NCI-H510A treated with DMSO at 0.1 percent for 48 hours (cell line): ENCODE data around the gene UBE2O.

ENCODE experiments used
- DNase-seq: peaks from one replicate; lab custom pipeline; 2025; lab: John Stamatoyannopoulos, UW

Gene UBE2O

DNA sequence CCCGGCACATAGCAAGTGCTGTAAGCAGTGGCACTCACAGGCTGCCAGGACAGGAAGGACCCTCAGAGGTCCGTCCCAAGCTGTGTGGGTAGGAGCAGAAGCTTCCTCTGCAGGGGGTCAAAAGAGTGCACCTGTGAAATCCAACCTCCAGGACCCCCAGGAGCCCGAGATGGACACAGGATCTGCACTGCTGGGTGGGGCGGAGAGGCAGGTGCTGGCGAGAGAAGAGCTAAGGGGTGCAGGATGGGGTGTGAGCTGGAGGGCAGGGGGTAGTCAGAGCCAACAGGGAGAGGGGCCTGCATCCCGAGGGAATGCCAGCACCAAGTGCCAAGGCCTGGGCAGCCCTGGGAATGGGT lies 13.8 kb upstream of the UBE2O start:
- DNase-seq: no peak

DNA sequence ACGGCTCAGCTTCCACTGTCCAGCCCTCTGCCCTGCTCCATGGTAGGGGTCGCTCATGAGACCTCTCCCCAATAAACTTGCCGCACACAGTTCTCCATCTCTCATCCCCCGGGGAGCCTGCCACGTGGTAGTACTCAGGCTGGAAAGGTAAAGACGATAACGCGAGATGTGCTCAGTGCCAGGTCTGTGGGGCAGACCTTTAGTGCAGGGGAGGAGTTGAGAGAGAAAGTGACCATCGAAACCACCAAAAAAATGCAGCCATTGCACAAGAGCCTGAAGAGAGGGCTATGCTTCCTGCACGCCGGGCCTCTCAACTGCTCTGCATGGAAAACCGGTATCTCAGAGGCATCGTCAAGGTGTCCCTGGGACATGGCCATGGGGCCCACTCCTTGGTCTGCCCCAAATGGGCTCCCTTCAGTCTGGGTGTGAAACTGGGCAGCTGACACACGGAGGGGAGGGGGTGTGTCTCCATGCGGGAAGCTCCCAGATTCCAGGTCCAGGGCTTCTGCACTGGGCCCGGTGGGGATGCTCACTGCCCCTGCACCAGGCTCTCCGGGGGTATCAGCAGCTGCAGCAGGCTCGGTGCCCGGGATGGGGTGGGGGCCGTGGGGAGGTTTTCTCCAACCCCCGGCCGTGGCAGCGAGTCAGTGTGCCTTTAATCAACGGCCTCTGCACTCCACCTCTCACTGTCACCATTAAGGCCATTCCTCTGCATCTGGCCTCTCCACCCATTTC lies 9.8 kb upstream of the UBE2O start:
- DNase-seq: no peak

DNA sequence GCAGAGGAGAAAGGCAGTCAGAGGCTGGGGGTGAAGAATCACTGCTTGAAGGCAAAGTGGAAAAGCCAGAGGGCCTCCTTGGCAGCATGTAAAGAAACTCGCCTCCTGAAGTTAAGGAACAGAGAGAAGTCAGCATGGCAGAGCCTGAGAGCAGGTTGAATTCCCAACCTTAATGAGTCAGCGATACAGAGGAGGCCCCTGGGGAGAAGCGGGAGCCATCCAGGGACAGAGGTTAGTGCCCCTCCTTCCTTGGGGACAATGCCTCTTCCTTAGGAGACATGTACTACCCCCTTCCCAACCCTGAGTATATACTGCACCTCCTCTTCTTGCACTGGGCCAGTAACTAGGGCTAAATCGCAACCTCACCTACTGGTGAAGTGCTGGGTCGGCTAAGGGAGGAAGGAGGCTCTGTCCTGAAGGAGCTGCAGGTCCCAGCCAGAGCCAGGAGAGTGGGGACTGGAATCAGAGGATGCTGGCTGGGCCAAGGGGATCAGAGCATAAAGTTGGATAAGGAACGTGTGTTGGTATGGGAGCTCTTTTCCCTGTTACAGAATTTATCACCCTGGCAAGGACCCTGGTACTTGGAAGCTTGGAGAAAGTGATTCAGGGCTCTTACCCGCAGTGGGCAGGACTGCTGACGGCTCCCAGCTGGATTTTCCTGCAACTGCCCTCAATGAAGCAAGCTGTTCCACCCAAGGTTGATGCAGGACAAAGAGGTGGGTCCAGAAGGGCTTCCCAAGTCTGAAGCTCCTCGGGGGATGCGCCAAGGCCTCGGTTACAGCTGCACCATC lies 9.0 kb upstream of the UBE2O start:
- DNase-seq: no peak

DNA sequence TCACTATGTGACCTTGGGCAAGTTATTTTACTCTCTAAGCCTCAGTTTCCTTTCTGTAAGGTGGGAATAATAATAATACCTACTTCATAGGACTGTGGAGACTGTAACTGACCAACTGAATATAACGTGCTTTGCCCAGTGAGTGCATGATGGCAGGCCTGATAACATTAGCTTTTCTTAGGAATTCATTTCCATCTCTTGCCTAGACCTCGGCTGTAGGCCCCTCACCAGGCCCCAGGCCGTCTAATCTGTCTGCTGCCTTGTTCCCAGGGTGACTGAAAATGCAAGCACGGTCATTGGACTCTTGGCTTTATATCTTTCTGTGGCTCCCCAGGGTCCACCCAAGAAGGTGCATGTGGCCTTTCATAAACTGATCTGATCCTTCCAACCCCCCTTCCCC lies 6.7 kb upstream of the UBE2O start:
- DNase-seq: no peak

DNA sequence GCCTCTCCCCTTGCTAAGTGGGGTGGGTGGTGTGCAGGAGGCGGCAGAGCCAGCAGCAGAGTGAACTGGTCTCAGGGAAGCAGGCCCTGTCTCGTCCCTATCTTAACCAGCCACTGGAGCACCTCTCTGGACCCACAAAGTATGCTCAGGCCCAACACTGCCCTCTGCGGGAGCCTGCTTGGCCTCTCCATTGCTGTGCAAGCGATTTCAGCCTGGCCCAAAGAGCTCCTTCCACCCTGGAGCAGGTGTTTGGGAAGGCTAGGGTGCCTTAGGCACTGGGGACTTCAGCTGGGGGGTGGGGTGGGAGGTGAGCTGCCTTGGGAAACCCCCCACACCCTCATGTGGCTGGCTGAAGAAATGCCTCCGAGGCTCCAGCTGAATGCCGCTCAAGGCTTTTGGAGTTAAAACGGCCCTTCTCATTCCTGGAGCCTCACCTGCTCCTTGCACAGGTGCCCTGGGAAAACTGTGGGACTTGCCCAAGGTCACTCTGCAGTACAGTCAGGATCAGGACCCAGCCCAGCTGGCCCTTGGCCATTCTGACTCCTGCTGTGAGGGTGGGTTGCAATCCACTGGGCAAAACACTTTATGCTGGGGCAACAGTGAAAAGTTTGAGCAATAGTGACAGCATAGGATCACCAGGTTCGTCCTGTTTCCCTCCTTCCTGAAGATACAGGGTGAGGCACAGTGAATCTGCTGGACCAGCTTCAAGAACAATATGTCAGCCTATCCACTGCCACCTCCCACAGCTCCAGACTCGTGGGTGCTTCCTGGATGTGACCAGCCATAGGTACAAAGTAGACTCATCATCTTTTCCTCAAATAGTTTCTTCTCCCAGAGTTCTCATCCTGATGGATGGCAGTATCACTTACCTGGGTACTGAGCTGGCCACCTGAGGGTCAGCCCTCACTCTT lies 5.9 kb upstream of the UBE2O start:
- DNase-seq: peak; percentile 55

DNA sequence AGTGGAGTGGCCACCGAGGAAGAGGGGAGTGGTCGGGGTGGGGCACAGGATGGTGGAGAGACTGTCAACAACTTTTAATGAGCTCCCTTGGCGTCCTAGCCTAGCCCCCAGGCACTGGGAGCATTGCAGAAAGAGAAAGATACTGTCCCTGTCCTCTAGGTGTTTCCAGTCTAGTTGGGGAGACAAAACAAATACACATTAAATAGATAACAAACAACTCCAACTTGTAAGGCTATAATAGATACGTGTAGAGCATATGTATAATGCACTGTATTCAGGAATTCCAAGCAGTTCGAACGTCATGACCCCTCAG lies 435 bp upstream of the UBE2O start:
- no peak for DNase-seq

DNA sequence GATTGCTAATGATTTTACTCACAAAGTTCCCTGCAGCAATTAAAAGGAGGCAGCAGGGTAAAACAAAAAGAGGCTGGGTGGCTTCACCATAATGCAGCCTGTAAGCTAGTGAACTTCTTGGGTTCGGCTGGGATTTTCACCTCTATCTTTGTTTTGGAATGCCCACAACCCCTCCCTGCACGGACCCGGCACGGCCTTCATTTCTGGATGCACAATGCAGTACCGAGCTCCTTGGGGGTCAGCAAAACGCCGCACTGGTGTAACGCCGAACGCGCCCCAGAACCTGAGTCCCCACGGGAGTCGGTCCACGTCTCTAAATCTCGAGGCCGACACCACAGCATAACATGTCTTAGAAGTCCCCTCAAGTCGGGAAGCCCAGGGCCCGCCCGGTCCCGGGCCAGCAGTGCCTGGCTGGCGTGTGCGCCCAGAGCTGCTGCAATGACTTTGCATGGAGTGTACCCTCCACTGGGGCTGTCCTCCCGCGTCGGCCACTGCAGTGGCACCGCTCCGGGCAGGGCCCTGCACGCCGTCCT lies 759 bp downstream of the UBE2O start:
- DNase-seq: no peak

DNA sequence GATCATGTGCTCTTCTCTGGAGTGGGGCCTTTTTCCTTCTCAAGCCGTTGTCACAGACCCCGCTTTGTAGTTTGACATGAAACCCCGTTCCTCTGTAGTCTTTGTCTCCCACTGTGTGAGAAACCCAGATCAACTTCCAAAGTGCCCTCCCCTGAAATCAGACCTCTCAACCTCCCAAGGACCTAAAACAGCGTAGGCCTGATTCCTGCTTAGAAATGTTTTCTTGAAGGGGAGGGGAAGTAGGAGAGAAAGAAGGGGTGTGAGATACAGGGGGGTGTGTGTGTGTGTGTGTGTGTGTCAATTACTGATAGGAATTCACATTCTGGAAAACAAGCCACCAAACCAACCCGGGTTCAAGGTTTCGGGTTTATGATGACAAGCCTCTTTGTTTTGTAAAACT lies 1.4 kb downstream of the UBE2O start:
- no peak for DNase-seq

DNA sequence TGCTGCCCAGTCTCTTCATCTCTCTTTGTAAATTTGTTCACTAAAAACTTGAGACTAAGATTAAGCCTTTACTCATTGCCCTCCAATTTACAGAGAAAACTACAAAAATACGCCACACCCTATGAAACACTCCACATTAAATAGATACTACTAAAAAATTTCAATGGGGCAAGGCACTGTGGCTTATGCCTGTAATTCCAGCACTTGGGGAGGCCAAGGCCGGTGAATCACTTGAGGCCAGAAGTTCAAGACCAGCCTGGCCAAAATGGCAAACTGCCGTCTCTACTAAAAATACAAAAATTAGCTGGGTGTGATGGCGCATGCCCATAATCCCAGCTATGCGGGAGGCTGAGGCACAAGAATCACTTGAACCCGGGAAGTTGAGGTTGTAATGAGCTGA lies 3.8 kb downstream of the UBE2O start:
- DNase-seq: no peak

DNA sequence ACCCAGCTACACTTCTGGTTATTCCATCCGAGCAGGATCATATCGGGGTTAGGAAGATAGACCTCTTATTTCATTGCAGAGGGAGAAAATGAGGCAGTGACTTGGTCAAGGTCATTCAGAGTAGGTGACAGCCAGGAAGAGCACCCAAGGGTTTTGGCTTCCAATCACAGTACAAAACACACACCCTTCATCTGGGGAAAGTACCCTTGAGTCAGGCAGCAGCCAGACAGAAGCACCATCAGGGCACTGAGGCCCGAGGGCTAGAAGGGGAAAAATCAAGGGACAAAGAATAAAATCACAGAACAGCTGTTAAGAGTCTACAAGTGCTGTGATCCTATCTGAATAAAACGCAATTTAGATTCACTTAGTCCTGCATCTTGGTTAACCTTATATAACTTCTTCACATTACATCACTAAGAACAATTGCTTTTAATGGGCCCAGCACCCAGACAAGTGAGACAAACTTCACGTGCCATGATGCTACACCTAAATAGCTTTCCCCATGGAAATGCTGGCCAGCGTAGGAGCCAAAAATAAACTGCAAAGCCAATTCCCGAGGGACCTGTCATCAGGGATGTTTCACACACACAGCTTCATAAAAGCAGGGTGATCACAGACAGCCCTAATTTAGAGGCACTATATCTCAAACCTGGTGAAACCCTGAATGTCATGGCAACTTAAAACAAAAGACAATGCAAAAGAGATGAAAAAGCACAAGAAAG lies 4.9 kb downstream of the UBE2O start:
- no peak for DNase-seq

DNA sequence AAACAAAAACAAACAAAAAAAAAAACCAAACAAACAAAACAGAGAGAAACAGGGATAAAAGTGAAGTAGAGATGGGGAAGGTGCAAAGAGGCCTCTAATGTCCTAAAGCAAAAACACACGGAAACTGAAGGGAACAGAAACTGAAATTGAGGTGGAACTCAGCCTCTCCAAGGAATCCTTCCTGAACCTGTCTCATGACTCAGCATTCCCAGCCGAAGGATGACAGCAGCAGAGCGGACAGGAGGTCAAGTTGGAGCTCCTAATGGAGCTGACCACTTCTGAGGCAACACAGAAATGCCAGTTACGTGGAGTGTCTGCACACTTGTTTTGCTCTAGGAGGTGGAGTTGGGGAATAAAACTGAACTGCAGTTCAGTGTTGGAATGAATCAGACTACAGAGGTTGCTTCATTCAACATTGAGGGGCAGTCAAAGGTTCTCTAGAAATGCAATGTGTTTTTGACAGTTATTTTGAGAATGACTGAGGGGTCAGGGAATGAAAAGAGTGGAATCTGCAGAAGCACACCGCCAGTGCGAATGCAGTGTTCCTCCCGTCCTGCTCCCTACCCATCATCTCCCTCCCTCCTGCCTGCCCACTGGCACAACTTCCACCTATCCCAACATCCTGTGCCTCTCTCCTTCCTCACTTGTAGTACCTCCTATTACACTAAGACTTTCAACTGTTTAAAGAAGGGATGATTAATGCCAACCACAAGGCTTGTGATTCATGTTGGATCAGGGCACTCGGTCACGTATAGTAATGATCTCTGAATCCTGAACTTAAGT lies 6.3 kb downstream of the UBE2O start:
- peak; percentile 23 for DNase-seq

DNA sequence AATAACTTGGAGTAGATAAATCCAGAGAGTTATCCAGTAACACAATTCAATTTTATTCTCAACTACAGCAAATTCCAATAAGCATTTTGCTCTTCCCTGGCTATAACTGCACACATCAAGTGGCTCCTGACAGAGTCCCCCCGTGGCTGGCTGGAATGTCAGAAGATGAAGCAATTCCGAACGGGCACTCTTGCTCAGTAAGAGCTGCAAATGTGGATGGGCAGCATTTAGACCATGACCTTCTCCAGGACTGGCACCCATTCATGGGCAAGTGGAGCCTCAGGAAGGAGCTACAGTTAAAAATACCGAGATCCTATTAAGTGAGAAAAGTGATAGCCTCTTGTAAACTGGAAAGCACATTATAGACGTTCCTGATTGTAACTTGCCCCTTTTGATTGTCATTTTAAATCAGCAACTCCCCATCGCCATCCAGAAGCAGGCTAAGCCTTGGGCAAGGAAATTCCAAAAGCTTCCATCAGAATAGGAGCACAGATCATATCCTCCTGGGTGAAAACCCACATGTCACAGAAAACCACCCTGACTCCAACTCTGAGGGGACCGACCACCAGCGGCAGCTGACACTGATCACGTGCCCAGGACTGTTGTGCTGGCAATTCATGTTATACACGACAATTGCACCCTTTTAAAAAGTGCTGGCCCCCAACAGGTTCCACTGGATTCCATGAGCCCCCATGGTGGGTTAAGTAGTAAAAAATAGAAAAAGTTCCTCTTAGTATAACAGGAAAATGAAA lies 7.1 kb downstream of the UBE2O start:
- no peak for DNase-seq

DNA sequence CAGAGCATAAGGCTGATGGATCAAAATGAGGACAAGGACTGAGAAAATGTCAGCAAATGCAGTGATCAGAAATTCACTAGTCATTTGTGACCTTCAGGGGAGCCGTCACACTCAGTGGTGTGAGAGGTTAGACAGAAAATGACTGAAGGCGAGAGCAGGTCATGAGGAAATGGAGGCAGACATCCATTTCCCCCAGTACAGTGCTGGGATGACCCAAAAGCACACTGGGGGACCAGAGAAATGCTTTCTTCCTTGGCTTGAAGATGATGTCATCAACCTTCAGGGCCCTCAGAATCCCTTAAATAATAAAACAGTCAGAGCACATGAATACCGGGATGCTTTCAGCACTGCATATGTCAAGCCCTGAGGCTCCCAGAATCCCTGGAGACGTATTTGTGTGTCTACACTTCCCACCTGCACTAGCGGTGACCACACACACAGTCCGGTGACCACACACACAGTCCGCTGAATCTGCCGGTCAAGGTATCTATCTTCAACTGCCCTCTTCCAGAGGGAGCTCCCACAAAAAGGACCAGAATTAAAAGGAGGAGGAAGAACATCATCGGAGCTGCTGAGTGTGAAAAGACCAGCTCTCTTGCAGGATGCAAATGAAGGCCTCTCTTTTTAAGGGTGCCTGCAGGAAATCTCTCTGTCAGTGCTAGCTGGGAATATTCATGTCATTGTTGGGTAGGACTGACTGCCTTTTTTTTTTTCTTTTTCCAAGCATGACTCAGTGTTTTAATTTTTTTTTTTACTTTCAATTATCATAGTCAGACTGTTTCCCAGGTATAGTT lies 8.2 kb downstream of the UBE2O start:
- no peak for DNase-seq

DNA sequence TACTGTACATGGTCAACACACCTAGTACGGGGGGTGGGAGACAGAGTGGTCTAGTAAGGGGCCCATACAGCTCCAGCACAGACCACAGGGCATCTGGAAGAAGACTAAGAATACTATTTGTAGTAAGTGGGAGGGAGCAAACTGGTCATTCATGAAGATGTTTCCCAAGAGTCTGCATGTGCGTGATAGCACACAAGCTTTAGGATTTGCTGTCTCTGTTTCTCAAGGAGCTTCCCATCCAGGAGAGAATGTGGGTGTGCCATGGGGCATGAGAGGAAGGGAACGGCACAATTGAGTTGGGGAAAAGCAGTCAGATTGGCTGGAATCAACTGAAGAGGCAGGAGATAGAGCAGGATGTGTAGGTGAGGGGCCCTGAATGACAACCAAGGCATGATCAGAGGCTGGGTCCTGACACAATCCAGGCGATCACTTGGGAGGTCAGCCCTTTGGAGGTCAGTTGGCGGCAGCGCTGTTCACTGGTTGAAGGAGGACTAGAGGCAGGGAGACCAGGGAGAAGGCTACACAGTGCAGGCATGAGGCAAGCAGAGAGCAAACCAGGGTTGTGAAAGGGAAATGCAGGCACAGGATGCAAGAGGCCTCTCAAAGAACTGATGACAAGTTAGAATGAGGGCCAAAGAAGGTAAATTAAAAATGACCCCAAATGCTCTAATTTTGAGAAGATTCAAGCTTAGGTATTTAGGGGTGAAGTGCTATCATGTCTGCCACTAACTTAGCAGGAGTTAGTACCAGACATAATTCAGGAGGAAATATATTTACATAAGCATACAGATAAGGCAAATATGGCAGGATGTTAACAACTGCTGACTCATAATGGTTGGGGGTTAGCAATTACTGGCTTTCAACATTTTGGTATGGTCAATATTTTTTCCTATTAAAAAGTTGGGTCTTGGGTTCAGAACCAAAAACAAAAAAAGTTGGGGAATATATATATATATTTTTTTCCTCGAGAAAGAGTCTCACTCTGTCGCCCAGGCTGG lies 10.3 kb downstream of the UBE2O start:
- DNase-seq: no peak

DNA sequence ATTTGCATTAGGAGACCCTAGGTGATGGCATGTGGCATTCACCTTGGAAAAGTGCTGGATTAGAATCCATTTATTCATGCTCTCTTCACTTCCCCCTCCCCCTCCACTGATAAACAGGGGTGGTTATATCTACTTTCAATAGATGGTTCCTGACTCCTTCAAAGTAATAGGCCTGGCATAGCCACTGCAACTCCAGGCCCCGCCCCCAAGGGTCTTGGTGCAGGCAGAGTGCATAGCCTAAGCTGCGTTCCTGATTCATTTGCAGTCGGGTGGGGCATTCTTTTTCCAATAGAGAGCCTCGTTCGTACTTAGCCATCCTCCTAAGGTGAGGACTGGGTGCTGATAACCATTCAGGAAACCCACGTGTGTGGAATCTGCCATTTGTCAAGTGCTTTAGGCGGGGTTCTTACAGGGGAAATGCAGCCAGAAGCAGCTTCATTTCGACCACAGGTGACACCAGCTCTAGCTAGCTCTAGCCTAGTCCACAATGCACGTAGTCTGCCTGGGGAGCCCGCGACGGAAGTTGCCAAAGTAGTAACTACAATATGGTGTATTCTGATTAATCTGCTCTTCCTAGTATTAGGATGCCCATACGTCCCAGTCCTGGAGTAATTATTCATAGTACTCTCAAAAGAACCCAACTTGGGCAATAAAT lies 11.1 kb downstream of the UBE2O start:
- DNase-seq: no peak

DNA sequence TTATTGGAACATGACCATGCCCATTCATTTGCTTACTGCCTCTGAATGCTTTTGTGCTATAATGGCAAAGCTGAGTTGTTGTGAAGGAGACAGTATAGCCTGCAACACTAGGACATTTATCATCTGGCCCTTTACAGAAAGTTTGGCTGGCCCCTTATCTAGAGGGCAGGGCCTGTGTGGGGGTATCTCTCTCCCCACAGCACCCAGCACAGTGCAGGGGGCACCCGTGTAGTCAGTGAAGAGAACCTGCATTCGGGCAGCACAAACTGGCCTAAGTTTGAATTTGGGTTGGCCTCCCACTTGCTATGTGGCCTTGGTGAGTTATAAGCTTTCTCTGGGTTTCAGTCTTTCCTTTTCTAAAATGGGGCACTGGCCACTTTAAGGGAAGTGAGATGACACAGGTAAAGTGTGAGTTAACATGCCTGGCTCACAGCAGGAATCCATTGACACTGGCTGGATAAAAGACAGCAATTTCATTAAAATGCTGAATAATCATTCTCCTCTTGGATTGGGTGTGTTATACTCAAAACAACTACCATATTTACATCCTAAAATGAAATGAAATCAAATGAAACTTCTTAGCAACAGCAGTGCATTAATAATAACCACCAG lies 12.1 kb downstream of the UBE2O start:
- no peak for DNase-seq

DNA sequence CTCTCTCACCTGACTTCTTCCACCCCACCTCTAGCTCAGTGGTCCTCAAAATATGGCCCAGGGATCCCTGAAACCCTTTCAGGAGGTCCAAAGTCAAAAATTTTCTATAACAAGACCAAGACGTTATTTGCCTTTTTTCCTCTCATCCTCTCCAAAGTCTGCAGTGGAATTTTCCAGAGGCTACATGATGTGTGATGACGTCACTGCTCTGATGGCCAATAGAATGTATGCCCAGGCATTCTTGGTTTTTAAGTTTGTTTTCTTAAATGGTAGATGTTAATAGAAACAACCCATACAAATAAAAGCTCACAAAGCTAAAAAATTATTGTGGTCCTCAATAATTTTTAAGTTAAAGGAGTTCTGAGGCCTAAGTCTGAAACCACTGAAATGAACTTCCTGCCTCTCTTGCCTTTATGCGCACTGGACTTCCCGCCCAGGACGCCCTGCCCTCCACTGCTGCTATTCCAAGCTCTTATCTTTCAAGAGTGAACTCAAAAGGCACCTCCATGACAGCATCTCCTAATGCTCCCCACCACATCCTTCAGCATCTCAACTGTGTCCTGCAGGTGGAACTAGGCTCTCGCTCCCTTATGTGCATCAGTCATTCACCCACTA lies 13.5 kb downstream of the UBE2O start:
- DNase-seq: no peak
